WTC11 (cell line): Measurements from ENCODE around the gene HERC2. TPM values are rescaled to one million over a fixed set of nuclear protein-coding genes. Genes with fewer than 3 reads are reported as not detected.

Experiments used
- ATAC-seq: fragments of 200-7000 bp; cut with Tn5 transposase; 2 replicates; pipeline ENCODE4 v1.10.0; 2021; ENCODE audit warnings: mild to moderate bottlenecking, moderate library complexity
- CTCF ChIA-PET: fragments of 300-600 bp; sonication (Branson Sonifier 250); formaldehyde crosslinking; loops from one replicate; lab custom pipeline; 2021; ENCODE audit warnings: antibody characterized with exemption; lab: Charles Lee
- POLR2A ChIA-PET: fragments of 350-600 bp; sonication (Branson Sonifier 250); formaldehyde crosslinking; loops from one replicate; lab custom pipeline; 2021; ENCODE audit warnings: antibody characterized with exemption; lab: Charles Lee
- DNase-seq: peaks from one replicate; pipeline ENCODE4 v3.0.0; 2021; ENCODE audit warnings: low spot score
- H3K27ac Mint-ChIP-seq: 2 replicates; pipeline ENCODE4 v1.8.0; 2021; ENCODE audit warnings: mixed read lengths
- H3K27me3 Mint-ChIP-seq: 2 replicates; pipeline ENCODE4 v1.8.0; 2021; ENCODE audit warnings: low read depth, mild to moderate bottlenecking, moderate library complexity, mixed read lengths
- H3K36me3 Mint-ChIP-seq: 2 replicates; pipeline ENCODE4 v1.8.0; 2021; ENCODE audit warnings: mixed read lengths
- H3K4me1 Mint-ChIP-seq: 2 replicates; pipeline ENCODE4 v1.8.0; 2022; ENCODE audit warnings: mixed read lengths
- H3K4me3 Mint-ChIP-seq: 2 replicates; pipeline ENCODE4 v1.8.0; 2021; ENCODE audit warnings: mild to moderate bottlenecking, moderate library complexity, mixed read lengths
- H3K9me3 Mint-ChIP-seq: 2 replicates; pipeline ENCODE4 v1.8.0; 2021; ENCODE audit warnings: mixed read lengths
- ATF1 ChIP-seq: sonication (generic); formaldehyde crosslinking; IDR thresholded peaks from 2 replicates; pipeline ENCODE4 v1.8.1; 2023; ENCODE audit warnings: mild to moderate bottlenecking, moderate library complexity, missing genetic modification reagents
- GABPB1 ChIP-seq: sonication (generic); formaldehyde crosslinking; IDR thresholded peaks from 2 replicates; pipeline ENCODE4 v1.8.1; 2023; ENCODE audit warnings: mild to moderate bottlenecking, missing genetic modification reagents
- NFE2L1 ChIP-seq: sonication (generic); formaldehyde crosslinking; IDR thresholded peaks from 2 replicates; pipeline ENCODE4 v1.8.1; 2023; ENCODE audit warnings: missing genetic modification reagents
- NR3C1 ChIP-seq: sonication (generic); formaldehyde crosslinking; conservative IDR thresholded peaks from 2 replicates; pipeline ENCODE4 v1.8.1; 2023; ENCODE audit warnings: low read depth, mild to moderate bottlenecking, missing genetic modification reagents
- SMAD4 ChIP-seq: sonication (generic); formaldehyde crosslinking; IDR thresholded peaks from 2 replicates; pipeline ENCODE4 v1.8.0; 2022; ENCODE audit warnings: mild to moderate bottlenecking, missing genetic modification reagents
- SP1 ChIP-seq: sonication (generic); formaldehyde crosslinking; conservative IDR thresholded peaks from 2 replicates; pipeline ENCODE4 v1.8.1; 2022; ENCODE audit warnings: missing genetic modification reagents
- ZBTB21 ChIP-seq: sonication (generic); formaldehyde crosslinking; IDR thresholded peaks from 2 replicates; pipeline ENCODE4 v1.8.1; 2023; ENCODE audit warnings: mild to moderate bottlenecking, missing genetic modification reagents, borderline replicate concordance
- ZNF219 ChIP-seq: sonication (generic); formaldehyde crosslinking; IDR thresholded peaks from 2 replicates; pipeline ENCODE4 v1.8.0; 2023; ENCODE audit warnings: missing genetic modification reagents, mild to moderate bottlenecking, borderline replicate concordance
- total RNA-seq: library from RNA; stranded (reverse); gene quantifications from 3 replicates; pipeline ENCODE4 v1.2.3, GENCODE V29; 2021
- TF ChIP-seq, protein P1 (sequence below): fragments of 250-450 bp; sonication (Bioruptor Pico); IDR thresholded peaks from 2 replicates; pipeline ENCODE4 v1.9.0; 2021; ENCODE audit warnings: moderate library complexity, mild to moderate bottlenecking, inconsistent platforms, borderline replicate concordance
- TF ChIP-seq, protein P2 (sequence below): sonication (generic); formaldehyde crosslinking; IDR thresholded peaks from 2 replicates; pipeline ENCODE4 v1.8.1; 2022; ENCODE audit warnings: mild to moderate bottlenecking, moderate library complexity, missing genetic modification reagents
- TF ChIP-seq, protein P3 (sequence below): sonication (generic); formaldehyde crosslinking; IDR thresholded peaks from 2 replicates; pipeline ENCODE4 v1.8.0; 2022; ENCODE audit warnings: mild to moderate bottlenecking, missing genetic modification reagents
- TF ChIP-seq, protein P4 (sequence below): fragments of 250-450 bp; sonication (Bioruptor Pico); conservative IDR thresholded peaks from 2 replicates; pipeline ENCODE4 v1.9.0; 2021; ENCODE audit warnings: mild to moderate bottlenecking
- TF ChIP-seq, protein P5 (sequence below): sonication (generic); formaldehyde crosslinking; IDR thresholded peaks from 2 replicates; pipeline ENCODE4 v1.8.1; 2023; ENCODE audit warnings: mild to moderate bottlenecking, missing genetic modification reagents
- TF ChIP-seq, protein P6 (sequence below): sonication (generic); formaldehyde crosslinking; IDR thresholded peaks from 2 replicates; pipeline ENCODE4 v1.8.0; 2023; ENCODE audit warnings: missing genetic modification reagents, mild to moderate bottlenecking, borderline replicate concordance
- TF ChIP-seq, protein P7 (sequence below): sonication (generic); formaldehyde crosslinking; IDR thresholded peaks from 2 replicates; pipeline ENCODE4 v1.8.0; 2022; ENCODE audit warnings: mild to moderate bottlenecking, missing genetic modification reagents

HERC2 gene
- total RNA-seq, 1 experiment from 2014 or later: 81.5 TPM

DNA sequence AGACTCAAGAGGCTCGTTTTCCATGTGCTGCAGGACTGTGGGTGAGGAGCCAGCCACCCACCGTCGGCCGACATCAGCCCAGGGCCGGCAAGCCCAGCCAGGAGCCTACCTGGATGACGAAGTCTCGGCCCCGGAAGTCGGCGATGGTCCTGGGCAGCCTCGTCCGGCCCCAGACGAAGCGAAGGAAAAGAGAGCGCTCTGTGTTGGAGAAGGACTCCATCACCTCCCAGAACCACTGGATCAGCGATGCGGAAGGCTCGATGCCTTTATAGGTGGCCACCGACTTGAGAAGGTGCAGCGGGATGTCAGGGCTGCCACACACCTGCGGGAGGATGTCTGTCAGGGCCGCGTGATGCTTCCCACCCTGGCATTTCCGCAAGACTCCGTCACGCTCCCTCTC lies 209.0 kb downstream of the HERC2 start:
- ATAC-seq (no peak), DNase-seq (no peak)
- H3K4me3 Mint-ChIP-seq: no peak overlapping the region
- peaks cover 12% of the 10 kb centered on the region for H3K27me3 Mint-ChIP-seq
- peaks cover 4% of the 10 kb centered on the region; the same call in 1 of the 2 replicates for H3K4me1 Mint-ChIP-seq
- TF ChIP-seq, protein P1, sequence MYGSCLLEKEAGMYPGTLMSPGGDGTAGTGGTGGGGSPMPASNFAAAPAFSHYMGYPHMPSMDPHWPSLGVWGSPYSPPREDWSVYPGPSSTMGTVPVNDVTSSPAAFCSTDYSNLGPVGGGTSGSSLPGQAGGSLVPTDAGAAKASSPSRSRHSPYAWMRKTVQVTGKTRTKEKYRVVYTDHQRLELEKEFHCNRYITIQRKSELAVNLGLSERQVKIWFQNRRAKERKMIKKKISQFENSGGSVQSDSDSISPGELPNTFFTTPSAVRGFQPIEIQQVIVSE: no peak
- TF ChIP-seq, protein P2, sequence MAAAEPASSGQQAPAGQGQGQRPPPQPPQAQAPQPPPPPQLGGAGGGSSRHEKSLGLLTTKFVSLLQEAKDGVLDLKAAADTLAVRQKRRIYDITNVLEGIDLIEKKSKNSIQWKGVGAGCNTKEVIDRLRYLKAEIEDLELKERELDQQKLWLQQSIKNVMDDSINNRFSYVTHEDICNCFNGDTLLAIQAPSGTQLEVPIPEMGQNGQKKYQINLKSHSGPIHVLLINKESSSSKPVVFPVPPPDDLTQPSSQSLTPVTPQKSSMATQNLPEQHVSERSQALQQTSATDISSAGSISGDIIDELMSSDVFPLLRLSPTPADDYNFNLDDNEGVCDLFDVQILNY (CRISPR knock-in tag): no peak
- no peak for TF ChIP-seq ZBTB21
- no peak for TF ChIP-seq ZNF219 (CRISPR knock-in tag)
- TF ChIP-seq, protein P3, sequence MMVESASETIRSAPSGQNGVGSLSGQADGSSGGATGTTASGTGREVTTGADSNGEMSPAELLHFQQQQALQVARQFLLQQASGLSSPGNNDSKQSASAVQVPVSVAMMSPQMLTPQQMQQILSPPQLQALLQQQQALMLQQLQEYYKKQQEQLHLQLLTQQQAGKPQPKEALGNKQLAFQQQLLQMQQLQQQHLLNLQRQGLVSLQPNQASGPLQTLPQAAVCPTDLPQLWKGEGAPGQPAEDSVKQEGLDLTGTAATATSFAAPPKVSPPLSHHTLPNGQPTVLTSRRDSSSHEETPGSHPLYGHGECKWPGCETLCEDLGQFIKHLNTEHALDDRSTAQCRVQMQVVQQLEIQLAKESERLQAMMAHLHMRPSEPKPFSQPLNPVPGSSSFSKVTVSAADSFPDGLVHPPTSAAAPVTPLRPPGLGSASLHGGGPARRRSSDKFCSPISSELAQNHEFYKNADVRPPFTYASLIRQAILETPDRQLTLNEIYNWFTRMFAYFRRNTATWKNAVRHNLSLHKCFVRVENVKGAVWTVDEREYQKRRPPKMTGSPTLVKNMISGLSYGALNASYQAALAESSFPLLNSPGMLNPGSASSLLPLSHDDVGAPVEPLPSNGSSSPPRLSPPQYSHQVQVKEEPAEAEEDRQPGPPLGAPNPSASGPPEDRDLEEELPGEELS (CRISPR knock-in tag): no peak
- TF ChIP-seq, protein P4, sequence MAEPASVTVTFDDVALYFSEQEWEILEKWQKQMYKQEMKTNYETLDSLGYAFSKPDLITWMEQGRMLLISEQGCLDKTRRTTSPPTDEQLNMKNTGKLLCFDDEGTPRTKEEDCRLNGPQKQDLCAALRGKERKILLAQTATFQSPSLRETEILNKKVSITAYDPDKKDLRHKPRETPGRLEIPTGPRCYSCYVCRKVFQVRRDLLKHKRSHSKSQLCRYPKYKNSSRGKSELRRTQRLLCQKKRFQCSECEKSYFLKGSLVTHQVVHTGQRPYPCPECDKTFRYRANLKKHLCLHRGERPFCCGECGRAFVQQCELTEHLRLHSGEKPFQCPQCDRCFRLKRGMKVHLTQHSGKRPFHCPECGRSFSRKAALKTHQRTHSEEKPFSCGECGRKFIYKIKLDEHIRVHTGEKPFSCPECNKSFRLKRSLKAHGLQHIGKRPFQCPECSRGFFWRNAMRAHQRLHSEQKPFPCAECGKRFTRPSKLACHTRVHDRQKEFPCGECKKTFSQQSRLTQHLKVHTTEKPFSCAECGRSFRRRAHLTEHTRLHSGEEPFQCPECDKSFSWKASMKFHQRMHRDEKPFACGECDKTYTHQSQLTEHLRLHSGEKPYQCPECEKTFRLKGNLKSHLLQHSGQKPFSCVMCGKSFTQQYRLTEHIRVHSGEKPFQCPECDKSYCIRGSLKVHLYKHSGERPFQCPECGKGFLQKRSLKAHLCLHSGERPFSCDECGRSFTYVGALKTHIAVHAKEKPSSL (CRISPR knock-in tag): no peak
- TF ChIP-seq NR3C1: no peak
- TF ChIP-seq SMAD4 (CRISPR knock-in tag): no peak
- no peak for TF ChIP-seq ATF1 (CRISPR knock-in tag)
- TF ChIP-seq, protein P5, sequence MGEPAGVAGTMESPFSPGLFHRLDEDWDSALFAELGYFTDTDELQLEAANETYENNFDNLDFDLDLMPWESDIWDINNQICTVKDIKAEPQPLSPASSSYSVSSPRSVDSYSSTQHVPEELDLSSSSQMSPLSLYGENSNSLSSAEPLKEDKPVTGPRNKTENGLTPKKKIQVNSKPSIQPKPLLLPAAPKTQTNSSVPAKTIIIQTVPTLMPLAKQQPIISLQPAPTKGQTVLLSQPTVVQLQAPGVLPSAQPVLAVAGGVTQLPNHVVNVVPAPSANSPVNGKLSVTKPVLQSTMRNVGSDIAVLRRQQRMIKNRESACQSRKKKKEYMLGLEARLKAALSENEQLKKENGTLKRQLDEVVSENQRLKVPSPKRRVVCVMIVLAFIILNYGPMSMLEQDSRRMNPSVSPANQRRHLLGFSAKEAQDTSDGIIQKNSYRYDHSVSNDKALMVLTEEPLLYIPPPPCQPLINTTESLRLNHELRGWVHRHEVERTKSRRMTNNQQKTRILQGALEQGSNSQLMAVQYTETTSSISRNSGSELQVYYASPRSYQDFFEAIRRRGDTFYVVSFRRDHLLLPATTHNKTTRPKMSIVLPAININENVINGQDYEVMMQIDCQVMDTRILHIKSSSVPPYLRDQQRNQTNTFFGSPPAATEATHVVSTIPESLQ (CRISPR knock-in tag): no peak
- no peak for TF ChIP-seq NFE2L1
- ChIA-PET POLR2A (no interaction called here), CTCF (interaction anchor here (1.7 kb wide), 1 partner anchor 13 kb away, joined by 5 read pairs; no protein-coding TSS in a partner anchor)
- H3K9me3 Mint-ChIP-seq: no peaks in the 10 kb centered on the region
- H3K36me3 Mint-ChIP-seq: peaks cover 60% of the 10 kb centered on the region
- no peak overlapping the region for H3K27ac Mint-ChIP-seq

DNA sequence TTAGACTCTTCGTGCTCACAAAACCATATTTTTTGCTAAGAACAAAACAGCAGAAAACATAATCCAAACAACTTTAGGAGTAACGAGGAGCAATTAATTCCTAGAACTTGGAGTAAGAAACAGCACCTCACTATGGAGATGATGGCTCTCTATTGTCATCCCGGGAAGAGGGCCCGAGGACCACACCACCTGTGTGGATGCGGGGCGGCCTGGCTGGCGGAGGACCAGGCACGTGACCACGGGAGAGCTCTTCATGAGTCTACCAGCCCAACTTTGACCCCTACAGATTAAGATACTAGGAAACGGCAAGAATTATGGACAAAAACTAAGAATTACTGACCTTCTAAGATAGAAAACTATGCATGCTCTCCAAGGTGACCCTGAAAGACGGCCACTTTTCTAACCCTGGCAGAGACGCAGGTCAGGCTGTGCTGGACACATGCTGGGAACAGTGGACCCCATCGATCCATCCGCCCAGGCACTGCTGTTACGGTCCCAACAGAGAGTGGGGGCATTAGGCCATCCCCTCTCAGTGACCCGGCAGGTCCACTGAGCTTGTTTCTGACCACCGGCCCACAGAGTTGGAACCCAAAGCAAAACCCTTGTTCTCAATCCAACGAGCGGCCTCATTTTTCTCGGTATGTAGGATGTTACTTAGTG lies 209.7 kb downstream of the HERC2 start:
- DNase-seq: no peak
- H3K27ac Mint-ChIP-seq: no peak overlapping the region
- CTCF ChIA-PET: interaction anchor here (1.7 kb wide), 1 partner anchor 14 kb away, joined by 5 read pairs; no protein-coding TSS in a partner anchor

More for the DNA sequence above, 209.7 kb downstream of the HERC2 start:
- H3K4me3 Mint-ChIP-seq: no peak overlapping the region
- H3K4me1 Mint-ChIP-seq: peaks cover 4% of the 10 kb centered on the region
- TF ChIP-seq GABPB1 (CRISPR knock-in tag) (no peak), SP1 (no peak)
- TF ChIP-seq, protein P6, sequence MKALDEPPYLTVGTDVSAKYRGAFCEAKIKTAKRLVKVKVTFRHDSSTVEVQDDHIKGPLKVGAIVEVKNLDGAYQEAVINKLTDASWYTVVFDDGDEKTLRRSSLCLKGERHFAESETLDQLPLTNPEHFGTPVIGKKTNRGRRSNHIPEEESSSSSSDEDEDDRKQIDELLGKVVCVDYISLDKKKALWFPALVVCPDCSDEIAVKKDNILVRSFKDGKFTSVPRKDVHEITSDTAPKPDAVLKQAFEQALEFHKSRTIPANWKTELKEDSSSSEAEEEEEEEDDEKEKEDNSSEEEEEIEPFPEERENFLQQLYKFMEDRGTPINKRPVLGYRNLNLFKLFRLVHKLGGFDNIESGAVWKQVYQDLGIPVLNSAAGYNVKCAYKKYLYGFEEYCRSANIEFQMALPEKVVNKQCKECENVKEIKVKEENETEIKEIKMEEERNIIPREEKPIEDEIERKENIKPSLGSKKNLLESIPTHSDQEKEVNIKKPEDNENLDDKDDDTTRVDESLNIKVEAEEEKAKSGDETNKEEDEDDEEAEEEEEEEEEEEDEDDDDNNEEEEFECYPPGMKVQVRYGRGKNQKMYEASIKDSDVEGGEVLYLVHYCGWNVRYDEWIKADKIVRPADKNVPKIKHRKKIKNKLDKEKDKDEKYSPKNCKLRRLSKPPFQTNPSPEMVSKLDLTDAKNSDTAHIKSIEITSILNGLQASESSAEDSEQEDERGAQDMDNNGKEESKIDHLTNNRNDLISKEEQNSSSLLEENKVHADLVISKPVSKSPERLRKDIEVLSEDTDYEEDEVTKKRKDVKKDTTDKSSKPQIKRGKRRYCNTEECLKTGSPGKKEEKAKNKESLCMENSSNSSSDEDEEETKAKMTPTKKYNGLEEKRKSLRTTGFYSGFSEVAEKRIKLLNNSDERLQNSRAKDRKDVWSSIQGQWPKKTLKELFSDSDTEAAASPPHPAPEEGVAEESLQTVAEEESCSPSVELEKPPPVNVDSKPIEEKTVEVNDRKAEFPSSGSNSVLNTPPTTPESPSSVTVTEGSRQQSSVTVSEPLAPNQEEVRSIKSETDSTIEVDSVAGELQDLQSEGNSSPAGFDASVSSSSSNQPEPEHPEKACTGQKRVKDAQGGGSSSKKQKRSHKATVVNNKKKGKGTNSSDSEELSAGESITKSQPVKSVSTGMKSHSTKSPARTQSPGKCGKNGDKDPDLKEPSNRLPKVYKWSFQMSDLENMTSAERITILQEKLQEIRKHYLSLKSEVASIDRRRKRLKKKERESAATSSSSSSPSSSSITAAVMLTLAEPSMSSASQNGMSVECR (CRISPR knock-in tag): no peak
- TF ChIP-seq, protein P7, sequence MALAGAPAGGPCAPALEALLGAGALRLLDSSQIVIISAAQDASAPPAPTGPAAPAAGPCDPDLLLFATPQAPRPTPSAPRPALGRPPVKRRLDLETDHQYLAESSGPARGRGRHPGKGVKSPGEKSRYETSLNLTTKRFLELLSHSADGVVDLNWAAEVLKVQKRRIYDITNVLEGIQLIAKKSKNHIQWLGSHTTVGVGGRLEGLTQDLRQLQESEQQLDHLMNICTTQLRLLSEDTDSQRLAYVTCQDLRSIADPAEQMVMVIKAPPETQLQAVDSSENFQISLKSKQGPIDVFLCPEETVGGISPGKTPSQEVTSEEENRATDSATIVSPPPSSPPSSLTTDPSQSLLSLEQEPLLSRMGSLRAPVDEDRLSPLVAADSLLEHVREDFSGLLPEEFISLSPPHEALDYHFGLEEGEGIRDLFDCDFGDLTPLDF (CRISPR knock-in tag): no peak
- peaks cover 20% of the 10 kb centered on the region for H3K27me3 Mint-ChIP-seq
- H3K9me3 Mint-ChIP-seq: no peaks in the 10 kb centered on the region
- ATAC-seq: no peak
- POLR2A ChIA-PET: no interaction called here
- peaks cover 52% of the 10 kb centered on the region for H3K36me3 Mint-ChIP-seq
